PC-3 (cell line): Measurements from ENCODE around the gene FAM187B. TPM values are rescaled to one million over a fixed set of nuclear protein-coding genes. Genes with fewer than 3 reads are reported as not detected.

Experiments used
- ATAC-seq: fragments of 200-7000 bp; cut with Tn5 transposase; 2 replicates; pipeline ENCODE4 v1.9.1; 2020; ENCODE audit warnings: mild to moderate bottlenecking, moderate library complexity
- BruUV-seq: library from RNA; stranded (reverse); fragments of 400-500 nt; replicated peaks from 2 replicates; lab custom pipeline; 2021; lab: Mats Ljungman, UMichigan
- CTCF ChIA-PET: fragments of 300-600 bp; sonication (Branson Sonifier 250); formaldehyde crosslinking; loops from one replicate; lab custom pipeline; 2022; ENCODE audit warnings: antibody characterized with exemption; lab: Charles Lee
- POLR2A ChIA-PET: fragments of 300-600 bp; sonication (Branson Sonifier 250); formaldehyde crosslinking; loops from one replicate; lab custom pipeline; 2022; ENCODE audit warnings: antibody characterized with exemption; ENCODE audit not compliant: unreplicated experiment; lab: Charles Lee
- DNase-seq: peaks from one replicate; pipeline ENCODE4 v3.0.0-alpha.2; 2015
- H2AFZ ChIP-seq: fragments of 300-600 bp; sonication (generic); 2 replicates; pipeline ENCODE4 v1.6.0; 2016; ENCODE audit warnings: antibody characterized with exemption, low read length
- H3F3A ChIP-seq: fragments of 300-600 bp; sonication (generic); one replicate; pipeline ENCODE4 v1.6.0; 2017; ENCODE audit warnings: antibody characterized with exemption, low read length, control low read depth, mild to moderate bottlenecking; ENCODE audit not compliant: unreplicated experiment
- H3K27ac ChIP-seq: fragments of 300-600 bp; sonication (generic); 2 replicates; pipeline ENCODE4 v1.5.1; 2016; ENCODE audit warnings: mild to moderate bottlenecking, low read length
- H3K27me3 ChIP-seq: fragments of 300-600 bp; sonication (generic); 2 replicates; pipeline ENCODE4 v1.6.1; 2016; ENCODE audit warnings: low read length, mixed read lengths
- H3K36me3 ChIP-seq: fragments of 300-600 bp; sonication (generic); 2 replicates; pipeline ENCODE4 v1.6.1; 2016; ENCODE audit warnings: low read depth, mixed run types, low read length, mixed read lengths
- H3K4me1 ChIP-seq: fragments of 300-600 bp; sonication (generic); 2 replicates; pipeline ENCODE4 v1.5.1; 2016; ENCODE audit warnings: low read length; ENCODE audit not compliant: insufficient read depth
- H3K4me2 ChIP-seq: fragments of 300-600 bp; sonication (generic); 2 replicates; pipeline ENCODE4 v1.6.0; 2016; ENCODE audit warnings: low read length
- H3K4me3 ChIP-seq: fragments of 300-600 bp; sonication (generic); 2 replicates; pipeline ENCODE4 v1.5.1; 2016; ENCODE audit warnings: mild to moderate bottlenecking, low read length, mixed read lengths
- H3K79me2 ChIP-seq: fragments of 300-600 bp; sonication (generic); 2 replicates; pipeline ENCODE4 v1.6.1; 2017; ENCODE audit warnings: low read length, mixed read lengths
- H3K9ac ChIP-seq: fragments of 300-600 bp; sonication (generic); 2 replicates; pipeline ENCODE4 v1.6.0; 2016; ENCODE audit warnings: mild to moderate bottlenecking, low read length
- H3K9me2 ChIP-seq: fragments of 300-600 bp; sonication (generic); replicated peaks from 2 replicates; pipeline ENCODE4 v1.6.1; 2016; ENCODE audit warnings: mixed run types, low read length, mixed read lengths
- H3K9me3 ChIP-seq: fragments of 300-600 bp; sonication (generic); 2 replicates; pipeline ENCODE4 v1.6.1; 2016; ENCODE audit warnings: low read length, mixed read lengths
- H4K20me1 ChIP-seq: fragments of 300-600 bp; sonication (generic); 2 replicates; pipeline ENCODE4 v1.6.1; 2016; ENCODE audit warnings: low read length, mixed read lengths
- CTCF ChIP-seq: fragments of 300-600 bp; sonication (generic); conservative IDR thresholded peaks from 2 replicates; pipeline ENCODE4 v1.5.1; 2017; ENCODE audit warnings: antibody characterized with exemption, low read depth, mild to moderate bottlenecking, low read length
- EZH2 ChIP-seq: fragments of 300-600 bp; sonication (generic); IDR thresholded peaks from one replicate; pipeline ENCODE4 v1.6.1; 2017; ENCODE audit warnings: antibody characterized with exemption, mild to moderate bottlenecking, low read length; ENCODE audit not compliant: unreplicated experiment
- EZH2phosphoT487 ChIP-seq: fragments of 300-600 bp; sonication (generic); IDR thresholded peaks from 2 replicates; pipeline ENCODE4 v1.6.1; 2018; ENCODE audit warnings: mild to moderate bottlenecking, antibody characterized with exemption, low read length, borderline replicate concordance
- intact Hi-C: fragments of 100-400 bp; cut with micrococcal nuclease; formaldehyde crosslinking; loops from 2 replicates; pipeline ENCODE4 v1.9.0; 2023
- total RNA-seq: library from RNA; depleted of rRNA; stranded (reverse); fragments of >200 nt; gene quantifications from 2 replicates; pipeline ENCODE4 v1.2.3, GENCODE V29; 2014

Gene FAM187B
- total RNA-seq, 1 experiment from 2014 or later = not detected

DNA sequence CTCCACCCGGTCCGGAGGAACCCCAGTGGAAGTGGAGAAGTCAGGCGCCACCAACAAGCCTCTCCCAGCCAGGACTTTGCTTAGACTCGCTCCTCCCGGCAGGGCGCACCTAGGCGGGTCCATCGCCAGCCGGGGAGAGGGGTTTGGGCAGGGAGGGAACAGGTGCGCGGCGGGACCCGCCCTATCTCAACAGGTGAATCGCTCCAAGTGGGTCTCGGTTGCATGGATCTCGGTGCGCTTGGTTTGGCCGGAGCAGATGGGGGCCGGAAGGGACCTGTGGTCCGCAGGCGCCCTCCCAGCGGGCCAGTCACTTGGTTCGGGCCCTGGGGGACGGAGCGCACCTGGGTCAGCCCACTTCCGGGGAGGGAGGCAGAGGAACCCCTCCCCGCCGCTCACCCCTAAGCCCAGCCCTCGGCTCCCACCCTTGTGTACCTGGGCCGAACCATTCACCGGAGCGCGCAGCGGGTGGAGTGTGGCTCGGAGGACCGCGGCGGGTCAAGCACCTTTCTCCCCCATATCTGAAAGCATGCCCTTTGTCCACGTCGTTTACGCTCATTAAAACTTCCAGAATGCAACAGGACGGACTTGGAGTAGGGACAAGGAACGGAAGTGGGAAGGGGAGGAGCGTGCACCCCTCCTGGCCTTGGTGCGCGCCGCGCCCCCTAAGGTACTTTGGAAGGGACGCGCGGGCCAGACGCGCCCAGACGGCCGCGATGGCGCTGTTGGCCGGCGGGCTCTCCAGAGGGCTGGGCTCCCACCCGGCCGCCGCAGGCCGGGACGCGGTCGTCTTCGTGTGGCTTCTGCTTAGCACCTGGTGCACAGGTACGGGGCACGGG, 20.0 kb upstream of the FAM187B start, which contains the start of gene LSR:
Gene LSR (plus strand): TSS at position 693 of the 836 bp plus-strand sequence. CDS start 21 bp downstream, at position 714.
- peak; percentile 80 for ATAC-seq
- H2AFZ ChIP-seq = peak within 1 kb of the TSS; percentile 86

GRCh38 chr19:35247526-35248309, 19.2 kb upstream of the FAM187B start:
- H3K27ac ChIP-seq = peak overlapping the region; percentile 90
- H3K9me3 ChIP-seq = no peaks in the 10 kb centered on the region
- peaks cover 14% of the 10 kb centered on the region for H3K4me1 ChIP-seq
- H3K36me3 ChIP-seq = no peaks in the 10 kb centered on the region; the same call in 1 of the 2 replicates
- POLR2A ChIA-PET = no interaction called here
- peak; percentile 73 for ATAC-seq
- no peaks in the 10 kb centered on the region for H3K27me3 ChIP-seq
- TF ChIP-seq CTCF (peak; percentile 46), EZH2phosphoT487 (no peak), EZH2 (no peak)
- BruUV-seq = TSS peak; percentile 82
- no peaks in the 10 kb centered on the region; the same call in 1 of the 2 replicates for H4K20me1 ChIP-seq
- no peaks in the 10 kb centered on the region for H3K9me2 ChIP-seq
- H3K4me2 ChIP-seq = peak overlapping the region; percentile 86
- peak overlapping the region; percentile 86 for H2AFZ ChIP-seq
- peaks cover 28% of the 10 kb centered on the region for H3K79me2 ChIP-seq
- CTCF ChIA-PET = no interaction called here
- intact Hi-C loops = loop anchor here (10.0 kb wide), 1 partner anchor 103 kb away; the partner anchor contains the start of gene FXYD7
- no peaks in the 10 kb centered on the region for H3F3A ChIP-seq
- DNase-seq = peak; percentile 89
- peak overlapping the region; percentile 92 for H3K4me3 ChIP-seq
- peak overlapping the region; percentile 82 for H3K9ac ChIP-seq

More for the DNA sequence above, 20.0 kb upstream of the FAM187B start, which contains the start of gene LSR:
- Histone ChIP-seq H4K20me1 (no peaks in the 10 kb centered on the region; the same call in 1 of the 2 replicates), H3K4me1 (peaks cover 14% of the 10 kb centered on the region), H3K79me2 (peaks cover 28% of the 10 kb centered on the region), H3K27me3 (no peaks in the 10 kb centered on the region), H3K36me3 (no peaks in the 10 kb centered on the region; the same call in 1 of the 2 replicates), H3K4me3 (peak within 1 kb of the TSS; percentile 92), H3K9me3 (no peaks in the 10 kb centered on the region), H3K4me2 (peak within 1 kb of the TSS; percentile 86), H3K9ac (peak within 1 kb of the TSS; percentile 82), H3K27ac (peak within 1 kb of the TSS; percentile 90), H3F3A (no peaks in the 10 kb centered on the region), H3K9me2 (no peaks in the 10 kb centered on the region)
- peak; percentile 84 for DNase-seq
- no peak for TF ChIP-seq EZH2
- no peak for TF ChIP-seq EZH2phosphoT487
- no peak for TF ChIP-seq CTCF
- BruUV-seq = no TSS peak
- ChIA-PET POLR2A (no interaction called here), CTCF (no interaction called here)
- intact Hi-C loops = loop anchor here (10.0 kb wide), 1 partner anchor 104 kb away; the partner anchor contains the start of gene FXYD7
